Testis (tissue), 2 donors: ENCODE results near the gene SLC16A10.

Source experiments
- CTCF ChIP-seq, 3 experiments: fragments of 450-650 bp in 2 of 3; fragments of 200-600 bp in 1 of 3; sonication (generic) in 1 of 3; IDR thresholded peaks; one replicate each; pipeline ENCODE4 v1.5.1; 2016 to 2019; ENCODE audit warnings: antibody characterized with exemption in 3 of 3, mild to moderate bottlenecking in 2 of 3, moderate library complexity in 1 of 3
- POLR2A ChIP-seq: fragments of 450-650 bp; IDR thresholded peaks from one replicate; pipeline ENCODE4 v1.6.1; 2017; ENCODE audit warnings: antibody characterized with exemption, mild to moderate bottlenecking, moderate library complexity

GRCh38 chr6:111269401-111269970, 182.2 kb downstream of the SLC16A10 start:
- no peak for TF ChIP-seq CTCF (IDR thresholded peaks at IDR 0.05)
- no peak for TF ChIP-seq POLR2A
